Right lobe of liver (tissue), 4 donors: ENCODE results near the gene TSR3.
A peak's percentile ranks its signal among the peaks of the same experiment; 100 is the strongest.

Source experiments
- POLR2A ChIP-seq: fragments of 450-650 bp; IDR thresholded peaks from one replicate; pipeline ENCODE4 v1.6.1; 2017; ENCODE audit warnings: antibody characterized with exemption, mild to moderate bottlenecking
- TF ChIP-seq, protein P1 (sequence below), 4 donors: fragments of 200-600 bp in 3 of 4; fragments of 450-650 bp in 1 of 4; IDR thresholded peaks; one replicate each; pipeline versions ENCODE4 v1.5.1 to v1.8.0; 2016 to 2022; ENCODE audit warnings: antibody characterized with exemption in 4 of 4, mild to moderate bottlenecking in 2 of 4
- donor health status: DM: no; HTN: no; CAD: no.
- donor health status: DM: no; HTN: no; CAD: no.
- donor health status: DM: no; HTN: yes; CAD: no.

DNA sequence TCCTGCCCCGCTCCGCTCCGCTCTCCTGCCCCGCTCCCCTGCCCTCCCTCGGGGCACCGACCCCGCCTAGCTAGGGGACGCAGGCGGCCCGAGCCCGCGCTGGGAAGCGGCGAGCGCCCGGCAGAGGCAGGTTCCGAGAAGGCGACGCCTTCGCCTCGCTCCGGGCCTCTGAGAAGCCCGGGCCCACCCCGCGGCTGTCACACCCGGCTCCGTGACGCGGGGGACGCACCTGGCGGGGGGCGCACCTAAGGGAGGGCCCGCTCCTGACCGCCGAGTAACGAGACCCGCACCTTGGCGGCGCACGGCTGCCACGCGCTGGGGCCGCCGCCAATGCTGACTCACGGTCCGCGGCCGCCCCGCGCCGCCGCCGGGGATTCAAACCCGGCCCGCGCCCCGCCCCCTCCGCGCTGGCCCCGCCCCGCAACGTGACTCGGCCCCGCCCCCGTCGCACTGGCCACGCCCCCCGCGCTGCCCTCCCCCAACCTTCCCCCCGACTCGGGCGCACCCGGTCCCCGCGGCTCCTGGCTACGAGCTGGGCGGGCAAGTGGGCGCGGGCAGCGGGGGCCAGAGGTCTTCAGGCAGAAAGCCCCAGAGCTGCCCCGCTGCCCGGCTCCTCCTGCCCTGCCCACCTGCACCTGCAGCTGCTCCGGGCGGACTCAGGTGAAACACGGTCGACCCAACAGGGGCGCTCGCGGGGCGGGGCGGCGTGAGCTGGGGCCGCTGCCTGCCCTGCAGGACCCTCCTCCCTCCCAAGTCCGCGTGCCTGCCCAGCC, 27.8 kb upstream of the TSR3 start:
- TF ChIP-seq POLR2A: peak; percentile 37
- TF ChIP-seq, protein P1, sequence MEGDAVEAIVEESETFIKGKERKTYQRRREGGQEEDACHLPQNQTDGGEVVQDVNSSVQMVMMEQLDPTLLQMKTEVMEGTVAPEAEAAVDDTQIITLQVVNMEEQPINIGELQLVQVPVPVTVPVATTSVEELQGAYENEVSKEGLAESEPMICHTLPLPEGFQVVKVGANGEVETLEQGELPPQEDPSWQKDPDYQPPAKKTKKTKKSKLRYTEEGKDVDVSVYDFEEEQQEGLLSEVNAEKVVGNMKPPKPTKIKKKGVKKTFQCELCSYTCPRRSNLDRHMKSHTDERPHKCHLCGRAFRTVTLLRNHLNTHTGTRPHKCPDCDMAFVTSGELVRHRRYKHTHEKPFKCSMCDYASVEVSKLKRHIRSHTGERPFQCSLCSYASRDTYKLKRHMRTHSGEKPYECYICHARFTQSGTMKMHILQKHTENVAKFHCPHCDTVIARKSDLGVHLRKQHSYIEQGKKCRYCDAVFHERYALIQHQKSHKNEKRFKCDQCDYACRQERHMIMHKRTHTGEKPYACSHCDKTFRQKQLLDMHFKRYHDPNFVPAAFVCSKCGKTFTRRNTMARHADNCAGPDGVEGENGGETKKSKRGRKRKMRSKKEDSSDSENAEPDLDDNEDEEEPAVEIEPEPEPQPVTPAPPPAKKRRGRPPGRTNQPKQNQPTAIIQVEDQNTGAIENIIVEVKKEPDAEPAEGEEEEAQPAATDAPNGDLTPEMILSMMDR (IDR thresholded peaks at IDR 0.05): no peak
